Transverse colon (tissue), 4 donors: Measurements from ENCODE around the gene SERF2. TPM values are rescaled to one million over a fixed set of nuclear protein-coding genes. Genes with fewer than 3 reads are reported as not detected.
"Not testable (repeated sequence)": the region's sequence is repeated elsewhere in the genome, so short reads cannot be mapped to it uniquely, and the experiment has no call there.

ENCODE experiments used
- DNase-seq: peaks from one replicate; pipeline ENCODE4 v3.0.0-alpha.2; 2019
- H3K27ac ChIP-seq, 4 donors: fragments of 200-600 bp; sonication (generic); 2 replicates each; pipeline ENCODE4 v1.5.1; 2016 to 2018; ENCODE audit warnings: inconsistent platforms in 4 of 4
- H3K27me3 ChIP-seq: fragments of 200-600 bp; sonication (generic); 2 replicates; pipeline ENCODE4 v1.5.1; 2017; ENCODE audit warnings: inconsistent platforms
- H3K36me3 ChIP-seq, 4 donors: fragments of 200-600 bp; sonication (generic); 2 replicates each; pipeline ENCODE4 v1.5.1; 2017 to 2019; ENCODE audit warnings: inconsistent platforms in 4 of 4
- H3K4me1 ChIP-seq, 4 donors: fragments of 200-600 bp; sonication (generic); 2 replicates each; pipeline ENCODE4 v1.5.1; 2017 to 2020; ENCODE audit warnings: inconsistent platforms in 4 of 4
- H3K4me3 ChIP-seq, 4 donors: fragments of 200-600 bp; sonication (generic); 1 replicate in 1 of 4; 2 replicates in 3 of 4; pipeline versions ENCODE4 v1.5.1 to v1.6.1; 2017 to 2019; ENCODE audit warnings: inconsistent platforms in 4 of 4
- H3K9me3 ChIP-seq, 2 donors: fragments of 200-600 bp; sonication (generic); 2 replicates each; pipeline ENCODE4 v1.5.1; 2017 to 2019; ENCODE audit warnings: inconsistent platforms in 2 of 2
- EP300 ChIP-seq: sonication (generic); formaldehyde crosslinking; IDR thresholded peaks from one replicate; pipeline ENCODE4 v1.6.1; 2017; ENCODE audit warnings: antibody characterized with exemption, low read depth
- POLR2A ChIP-seq: fragments of 450-650 bp; IDR thresholded peaks from one replicate; pipeline ENCODE4 v1.6.1; 2016; ENCODE audit warnings: antibody characterized with exemption, mild to moderate bottlenecking, moderate library complexity
- POLR2AphosphoS5 ChIP-seq, 3 donors: sonication (generic); formaldehyde crosslinking; IDR thresholded peaks; one replicate each; pipeline ENCODE4 v1.6.1; 2016; ENCODE audit warnings: antibody characterized with exemption in 3 of 3
- WGBS, 2 donors: methylation state at CpG; one replicate each; pipeline ENCODE4 v1.1.5; 2018; ENCODE audit warnings: low coverage in 1 of 2; 5-methylcytosine and 5-hydroxymethylcytosine counted together
- in situ Hi-C, 4 donors: fragments of 200-750 bp; cut with MboI; loops; one replicate each; pipeline versions ENCODE4 v1.15.0 to v1.15.1; 2017; ENCODE audit warnings: low sequenced_read_pairs in 3 of 4, low pct_ligation_motif_present in 1 of 4, low pct_unique_long_range_greater_than_20kb in 1 of 4
- intact Hi-C: fragments of 100-400 bp; cut with DNase I; formaldehyde crosslinking; loops from one replicate; pipeline ENCODE4 v1.15.1; 2023; ENCODE audit warnings: low total_unique reads
- total RNA-seq, 4 donors: library from RNA; depleted of rRNA; stranded (reverse); fragments of >200 nt; gene quantifications; one replicate each; pipeline ENCODE4 v1.1.0, GENCODE V29; 2016
- TF ChIP-seq, protein P1 (sequence below), 5 experiments: fragments of 200-600 bp in 3 of 5; fragments of 450-650 bp in 2 of 5; sonication (generic) in 3 of 5; IDR thresholded peaks; 1 replicate in 2 of 5; 2 replicates in 3 of 5; pipeline ENCODE4 v1.5.1; 2016 to 2017; ENCODE audit warnings: antibody characterized with exemption in 5 of 5, inconsistent platforms in 3 of 5, mild to moderate bottlenecking in 2 of 5, moderate library complexity in 1 of 5

SERF2 gene
- total RNA-seq, 4 donors from 2014 or later, result 663 to 1,001 (median 825) TPM

DNA sequence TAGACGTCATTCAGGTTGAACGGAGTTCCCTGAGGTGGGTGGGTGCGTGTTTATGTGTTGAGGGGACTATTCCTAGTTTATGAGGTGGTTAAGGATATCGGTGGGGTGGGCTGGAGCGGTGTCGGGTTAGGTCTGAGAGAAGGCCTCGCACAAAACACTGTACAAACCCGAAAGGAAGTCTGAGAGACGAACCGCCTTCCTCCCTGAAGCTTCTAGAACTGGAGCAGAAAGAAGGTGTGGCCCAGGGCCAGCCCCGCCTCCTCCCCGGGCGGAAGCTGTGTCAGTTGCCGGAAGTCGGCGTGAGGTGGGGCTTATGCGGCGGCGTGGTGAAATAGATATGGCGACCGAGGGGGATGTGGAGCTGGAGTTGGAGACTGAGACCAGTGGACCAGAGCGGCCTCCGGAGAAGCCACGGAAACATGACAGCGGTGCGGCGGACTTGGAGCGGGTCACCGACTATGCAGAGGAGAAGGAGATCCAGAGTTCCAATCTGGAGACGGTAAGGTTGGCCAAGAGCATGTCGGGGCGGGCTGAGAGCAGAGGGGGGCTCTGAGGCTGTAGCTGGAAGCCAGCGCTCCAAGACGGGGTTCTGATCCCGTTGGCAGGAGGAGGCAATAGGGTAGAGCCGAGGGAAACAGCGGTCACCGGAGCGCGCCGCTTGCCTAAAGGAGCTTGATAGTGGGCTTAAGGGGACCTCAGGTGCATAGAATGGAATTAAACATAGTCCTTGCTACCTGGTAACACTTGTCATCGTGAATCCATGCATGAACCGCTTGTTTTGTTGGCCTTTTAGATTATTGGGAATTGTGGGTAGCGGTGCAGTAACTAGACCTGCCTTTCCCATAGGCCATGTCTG is 8.4 kb downstream of the SERF2 start, which contains the start of gene HYPK:
Gene HYPK (plus strand): TSS at position 314 of the 856 bp plus-strand sequence. CDS start 24 bp downstream, at position 338.
- H3K36me3 ChIP-seq, result peaks cover 0 to 21% (median 4%) of the 10 kb centered on the region in 4 donors
- in situ Hi-C loops, result no loop called here

GRCh38 chr15:43802676-43803075 is 10.6 kb downstream of the SERF2 start:
- H3K9me3 ChIP-seq, H3K4me3 ChIP-seq, intact Hi-C loops, in situ Hi-C loops, DNase-seq, H3K27me3 ChIP-seq, H3K27ac ChIP-seq: not testable (repeated sequence)
- Histone ChIP-seq H3K4me1 (peaks cover 22 to 35% (median 28%) of the 10 kb centered on the region in 4 donors), H3K36me3 (peaks cover 0 to 43% (median 4%) of the 10 kb centered on the region in 4 donors)
- WGBS, 2 donors, result 96 to 100% methylated on average over 2 to 7 of the region's 7 CpGs

More for the DNA sequence above, 8.4 kb downstream of the SERF2 start, which contains the start of gene HYPK:
- TF ChIP-seq, protein P1, sequence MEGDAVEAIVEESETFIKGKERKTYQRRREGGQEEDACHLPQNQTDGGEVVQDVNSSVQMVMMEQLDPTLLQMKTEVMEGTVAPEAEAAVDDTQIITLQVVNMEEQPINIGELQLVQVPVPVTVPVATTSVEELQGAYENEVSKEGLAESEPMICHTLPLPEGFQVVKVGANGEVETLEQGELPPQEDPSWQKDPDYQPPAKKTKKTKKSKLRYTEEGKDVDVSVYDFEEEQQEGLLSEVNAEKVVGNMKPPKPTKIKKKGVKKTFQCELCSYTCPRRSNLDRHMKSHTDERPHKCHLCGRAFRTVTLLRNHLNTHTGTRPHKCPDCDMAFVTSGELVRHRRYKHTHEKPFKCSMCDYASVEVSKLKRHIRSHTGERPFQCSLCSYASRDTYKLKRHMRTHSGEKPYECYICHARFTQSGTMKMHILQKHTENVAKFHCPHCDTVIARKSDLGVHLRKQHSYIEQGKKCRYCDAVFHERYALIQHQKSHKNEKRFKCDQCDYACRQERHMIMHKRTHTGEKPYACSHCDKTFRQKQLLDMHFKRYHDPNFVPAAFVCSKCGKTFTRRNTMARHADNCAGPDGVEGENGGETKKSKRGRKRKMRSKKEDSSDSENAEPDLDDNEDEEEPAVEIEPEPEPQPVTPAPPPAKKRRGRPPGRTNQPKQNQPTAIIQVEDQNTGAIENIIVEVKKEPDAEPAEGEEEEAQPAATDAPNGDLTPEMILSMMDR (IDR thresholded peaks at IDR 0.05), result no peak
- TF ChIP-seq POLR2A (peak; percentile 90), POLR2AphosphoS5 (IDR thresholded peaks at IDR 0.05) (peak; percentile 80 to 91 (median 90))
- intact Hi-C loops, result no loop called here
- 5 to 26% methylated on average over 5 to 44 of the region's 44 CpGs for WGBS, 2 donors
- Histone ChIP-seq H3K4me1 (peaks cover 27 to 57% (median 37%) of the 10 kb centered on the region in 4 donors), H3K27me3 (no peaks in the 10 kb centered on the region), H3K4me3 (peak within 1 kb of the TSS; percentile 62 to 88 (median 78)), H3K9me3 (no peaks in the 10 kb centered on the region), H3K27ac (peak within 1 kb of the TSS; percentile 89 to 93 (median 92))
- peak; percentile 95 for DNase-seq

DNA sequence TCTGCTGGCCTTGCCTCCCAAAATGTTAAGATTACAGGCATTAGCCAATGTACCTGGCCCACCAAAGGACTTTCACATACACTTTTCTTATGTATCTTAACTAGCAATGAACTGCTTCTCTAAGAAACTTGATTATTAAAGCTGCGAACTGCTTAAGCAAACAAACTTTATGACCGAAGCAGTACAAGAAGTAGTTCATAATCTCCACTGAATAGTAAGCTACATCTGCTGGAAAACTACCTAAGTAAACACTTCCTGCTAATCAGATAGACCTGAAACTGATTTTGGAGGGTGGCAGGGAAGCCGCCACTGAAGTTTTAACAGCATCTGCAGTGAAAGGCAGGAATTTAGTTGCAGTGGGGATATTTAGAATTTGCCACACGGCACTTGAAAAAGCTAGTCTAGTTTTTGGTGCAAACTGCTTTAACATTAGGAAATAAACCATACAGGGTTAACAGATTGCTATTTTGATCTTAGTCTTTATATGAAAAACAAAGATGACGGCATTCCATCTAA is 16.4 kb downstream of the SERF2 start:
- DNase-seq, result no peak
- WGBS, 2 donors, result 47 to 68% methylated on average over 5 of the region's 5 CpGs
- in situ Hi-C loops (no loop called here), intact Hi-C loops (no loop called here)
- Histone ChIP-seq H3K4me3 (no peak overlapping the region), H3K9me3 (no peaks in the 10 kb centered on the region), H3K36me3 (peaks cover 0 to 79% (median 20%) of the 10 kb centered on the region in 4 donors), H3K27me3 (no peaks in the 10 kb centered on the region), H3K4me1 (no peaks in the 10 kb centered on the region), H3K27ac (no peak overlapping the region)
- TF ChIP-seq, protein P1 (IDR thresholded peaks at IDR 0.05), result no peak
- TF ChIP-seq POLR2A (no peak), EP300 (no peak), POLR2AphosphoS5 (IDR thresholded peaks at IDR 0.05) (no peak)

- Histone ChIP-seq H3K27me3 (no peaks in the 10 kb centered on the region), H3K4me1 (no peaks in the 10 kb centered on the region), H3K27ac (no peak overlapping the region), H3K36me3 (peaks cover 0 to 82% (median 23%) of the 10 kb centered on the region in 4 donors), H3K9me3 (no peaks in the 10 kb centered on the region), H3K4me3 (no peak overlapping the region)
- WGBS, 2 donors, result 71 to 88% methylated on average over 6 of the region's 6 CpGs
- DNase-seq, result no peak
- intact Hi-C loops (no loop called here), in situ Hi-C loops (no loop called here)
- TF ChIP-seq POLR2A (no peak), POLR2AphosphoS5 (IDR thresholded peaks at IDR 0.05) (no peak), EP300 (no peak)
- TF ChIP-seq, protein P1 (IDR thresholded peaks at IDR 0.05), result no peak
Measured at GRCh38 chr15:43808960-43809678, 17.0 kb downstream of the SERF2 start.

GRCh38 chr15:43815064-43815463 is 22.9 kb downstream of the SERF2 start:
- H3K4me1 ChIP-seq, DNase-seq, intact Hi-C loops, in situ Hi-C loops, H3K9me3 ChIP-seq, H3K27ac ChIP-seq, H3K27me3 ChIP-seq, H3K4me3 ChIP-seq: not testable (repeated sequence)
- WGBS, 2 donors, result 97% methylated on average over 5 of the region's 5 CpGs; no CpG with 5 or more reads in 1 of the 2 donors
- H3K36me3 ChIP-seq, result peaks cover 0 to 56% (median 28%) of the 10 kb centered on the region in 4 donors
